PC-3 (cell line): ENCODE results near the gene ITGAV. TPM values are rescaled to one million over a fixed set of nuclear protein-coding genes. Genes with fewer than 3 reads are reported as not detected.
A peak's percentile ranks its signal among the peaks of the same experiment; 100 is the strongest.

Experiments used
- ATAC-seq: fragments of 200-7000 bp; cut with Tn5 transposase; 2 replicates; pipeline ENCODE4 v1.9.1; 2020; ENCODE audit warnings: mild to moderate bottlenecking, moderate library complexity
- BruUV-seq: library from RNA; stranded (reverse); fragments of 400-500 nt; replicated peaks from 2 replicates; lab custom pipeline; 2021; lab: Mats Ljungman, UMichigan
- CTCF ChIA-PET: fragments of 300-600 bp; sonication (Branson Sonifier 250); formaldehyde crosslinking; loops from one replicate; lab custom pipeline; 2022; ENCODE audit warnings: antibody characterized with exemption; lab: Charles Lee
- POLR2A ChIA-PET: fragments of 300-600 bp; sonication (Branson Sonifier 250); formaldehyde crosslinking; loops from one replicate; lab custom pipeline; 2022; ENCODE audit warnings: antibody characterized with exemption; ENCODE audit not compliant: unreplicated experiment; lab: Charles Lee
- DNase-seq: peaks from one replicate; pipeline ENCODE4 v3.0.0-alpha.2; 2015
- H2AFZ ChIP-seq: fragments of 300-600 bp; sonication (generic); 2 replicates; pipeline ENCODE4 v1.6.0; 2016; ENCODE audit warnings: antibody characterized with exemption, low read length
- H3F3A ChIP-seq: fragments of 300-600 bp; sonication (generic); one replicate; pipeline ENCODE4 v1.6.0; 2017; ENCODE audit warnings: antibody characterized with exemption, low read length, control low read depth, mild to moderate bottlenecking; ENCODE audit not compliant: unreplicated experiment
- H3K27ac ChIP-seq: fragments of 300-600 bp; sonication (generic); 2 replicates; pipeline ENCODE4 v1.5.1; 2016; ENCODE audit warnings: mild to moderate bottlenecking, low read length
- H3K27me3 ChIP-seq: fragments of 300-600 bp; sonication (generic); 2 replicates; pipeline ENCODE4 v1.6.1; 2016; ENCODE audit warnings: low read length, mixed read lengths
- H3K36me3 ChIP-seq: fragments of 300-600 bp; sonication (generic); 2 replicates; pipeline ENCODE4 v1.6.1; 2016; ENCODE audit warnings: low read depth, mixed run types, low read length, mixed read lengths
- H3K4me1 ChIP-seq: fragments of 300-600 bp; sonication (generic); 2 replicates; pipeline ENCODE4 v1.5.1; 2016; ENCODE audit warnings: low read length; ENCODE audit not compliant: insufficient read depth
- H3K4me2 ChIP-seq: fragments of 300-600 bp; sonication (generic); 2 replicates; pipeline ENCODE4 v1.6.0; 2016; ENCODE audit warnings: low read length
- H3K4me3 ChIP-seq: fragments of 300-600 bp; sonication (generic); 2 replicates; pipeline ENCODE4 v1.5.1; 2016; ENCODE audit warnings: mild to moderate bottlenecking, low read length, mixed read lengths
- H3K79me2 ChIP-seq: fragments of 300-600 bp; sonication (generic); 2 replicates; pipeline ENCODE4 v1.6.1; 2017; ENCODE audit warnings: low read length, mixed read lengths
- H3K9ac ChIP-seq: fragments of 300-600 bp; sonication (generic); 2 replicates; pipeline ENCODE4 v1.6.0; 2016; ENCODE audit warnings: mild to moderate bottlenecking, low read length
- H3K9me2 ChIP-seq: fragments of 300-600 bp; sonication (generic); replicated peaks from 2 replicates; pipeline ENCODE4 v1.6.1; 2016; ENCODE audit warnings: mixed run types, low read length, mixed read lengths
- H3K9me3 ChIP-seq: fragments of 300-600 bp; sonication (generic); 2 replicates; pipeline ENCODE4 v1.6.1; 2016; ENCODE audit warnings: low read length, mixed read lengths
- H4K20me1 ChIP-seq: fragments of 300-600 bp; sonication (generic); 2 replicates; pipeline ENCODE4 v1.6.1; 2016; ENCODE audit warnings: low read length, mixed read lengths
- CTCF ChIP-seq: fragments of 300-600 bp; sonication (generic); conservative IDR thresholded peaks from 2 replicates; pipeline ENCODE4 v1.5.1; 2017; ENCODE audit warnings: antibody characterized with exemption, low read depth, mild to moderate bottlenecking, low read length
- EZH2 ChIP-seq: fragments of 300-600 bp; sonication (generic); IDR thresholded peaks from one replicate; pipeline ENCODE4 v1.6.1; 2017; ENCODE audit warnings: antibody characterized with exemption, mild to moderate bottlenecking, low read length; ENCODE audit not compliant: unreplicated experiment
- EZH2phosphoT487 ChIP-seq: fragments of 300-600 bp; sonication (generic); IDR thresholded peaks from 2 replicates; pipeline ENCODE4 v1.6.1; 2018; ENCODE audit warnings: mild to moderate bottlenecking, antibody characterized with exemption, low read length, borderline replicate concordance
- intact Hi-C: fragments of 100-400 bp; cut with micrococcal nuclease; formaldehyde crosslinking; loops from 2 replicates; pipeline ENCODE4 v1.9.0; 2023
- total RNA-seq: library from RNA; depleted of rRNA; stranded (reverse); fragments of >200 nt; gene quantifications from 2 replicates; pipeline ENCODE4 v1.2.3, GENCODE V29; 2014

Gene ITGAV
- total RNA-seq, 1 experiment from 2014 or later = 23.5 TPM

- Histone ChIP-seq H3K36me3 (no peaks in the 10 kb centered on the region), H3K9me3 (no peaks in the 10 kb centered on the region), H3K27me3 (no peaks in the 10 kb centered on the region), H3K4me3 (no peak overlapping the region), H3K79me2 (no peaks in the 10 kb centered on the region), H3K9me2 (no peaks in the 10 kb centered on the region), H3K27ac (no peak overlapping the region), H3K4me1 (peaks cover 52% of the 10 kb centered on the region), H3K4me2 (no peak overlapping the region), H4K20me1 (no peaks in the 10 kb centered on the region), H3F3A (no peaks in the 10 kb centered on the region), H2AFZ (no peak overlapping the region), H3K9ac (no peak overlapping the region)
- TF ChIP-seq EZH2phosphoT487 = no peak
- no peak for TF ChIP-seq EZH2
- no peak for TF ChIP-seq CTCF
- intact Hi-C loops = no loop called here
- ChIA-PET POLR2A (interaction anchor here (0.7 kb wide), 1 partner anchor 16 kb away, joined by 3 read pairs; the partner anchor contains the start of gene ITGAV), CTCF (no interaction called here)
- ATAC-seq (no peak), DNase-seq (no peak)
- BruUV-seq = no TSS peak
Measured at GRCh38 chr2:186573531-186573930, 16.3 kb upstream of the ITGAV start.

GRCh38 chr2:186575302-186575701 is 14.6 kb upstream of the ITGAV start:
- ChIA-PET CTCF (no interaction called here), POLR2A (interaction anchor here (0.9 kb wide), 1 partner anchor 14 kb away, joined by 5 read pairs; no protein-coding TSS in a partner anchor)
- Histone ChIP-seq H3K9me3 (no peaks in the 10 kb centered on the region), H3K4me2 (peak overlapping the region; percentile 40), H3K4me3 (no peak overlapping the region), H3K27me3 (no peaks in the 10 kb centered on the region), H3K27ac (peak overlapping the region; percentile 13), H3K79me2 (no peaks in the 10 kb centered on the region), H3K4me1 (peaks cover 48% of the 10 kb centered on the region), H2AFZ (no peak overlapping the region), H4K20me1 (no peaks in the 10 kb centered on the region), H3F3A (no peaks in the 10 kb centered on the region), H3K9me2 (no peaks in the 10 kb centered on the region), H3K36me3 (no peaks in the 10 kb centered on the region), H3K9ac (no peak overlapping the region)
- TF ChIP-seq EZH2phosphoT487 = no peak
- TF ChIP-seq EZH2 = no peak
- no peak for TF ChIP-seq CTCF
- ATAC-seq (peak; percentile 94), DNase-seq (peak; percentile 96)
- intact Hi-C loops = loop anchor here (5.0 kb wide), 1 partner anchor 67 kb away; no protein-coding TSS in a partner anchor
- no TSS peak for BruUV-seq

- no peak overlapping the region for H2AFZ ChIP-seq
- peaks cover 43% of the 10 kb centered on the region for H3K4me1 ChIP-seq
- POLR2A ChIA-PET = interaction anchor here (0.9 kb wide), 1 partner anchor 13 kb away, joined by 5 read pairs; no protein-coding TSS in a partner anchor
- peak overlapping the region; percentile 13 for H3K27ac ChIP-seq
- H3K9ac ChIP-seq = no peak overlapping the region
- no peaks in the 10 kb centered on the region for H4K20me1 ChIP-seq
- H3F3A ChIP-seq = no peaks in the 10 kb centered on the region
- H3K27me3 ChIP-seq = no peaks in the 10 kb centered on the region
- intact Hi-C loops = loop anchor here (5.0 kb wide), 1 partner anchor 66 kb away; no protein-coding TSS in a partner anchor
- TF ChIP-seq EZH2phosphoT487 (no peak), EZH2 (no peak), CTCF (no peak)
- CTCF ChIA-PET = no interaction called here
- H3K9me3 ChIP-seq = no peaks in the 10 kb centered on the region
- no peaks in the 10 kb centered on the region for H3K36me3 ChIP-seq
- BruUV-seq = no TSS peak
- no peaks in the 10 kb centered on the region for H3K9me2 ChIP-seq
- no peak overlapping the region for H3K4me3 ChIP-seq
- H3K4me2 ChIP-seq = peak overlapping the region; percentile 40
- H3K79me2 ChIP-seq = no peaks in the 10 kb centered on the region
- peak; percentile 33 for ATAC-seq
- no peak for DNase-seq
Measured at GRCh38 chr2:186575856-186576255, 14.0 kb upstream of the ITGAV start.
